ENCODE data around the gene SAMD4B.
"Not testable (repeated sequence)": the region's sequence is repeated elsewhere in the genome, so short reads cannot be mapped to it uniquely, and the experiment has no call there.

The SAMD4B gene

DNA sequence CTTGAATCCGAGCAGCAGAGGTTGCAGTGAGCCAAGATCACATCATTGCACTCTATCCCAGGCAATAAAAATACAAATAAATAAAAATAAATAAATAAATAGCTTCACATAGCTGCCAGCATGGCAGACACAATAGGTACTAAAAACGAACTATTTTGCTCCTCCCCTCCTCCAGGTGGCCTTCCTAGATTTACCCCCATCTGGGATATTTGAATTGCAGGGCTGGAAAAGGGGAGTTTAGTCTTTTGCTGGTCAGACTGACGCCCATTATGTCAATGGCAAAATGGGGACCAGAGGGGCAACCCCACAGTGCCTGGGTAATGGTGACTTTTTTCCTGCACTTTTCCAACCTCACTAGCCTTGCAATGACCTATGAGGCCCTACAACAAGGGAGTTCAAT, 5.7 kb upstream of the SAMD4B start:
- DNase-seq (ENCODE audit: low read depth), result no peak

DNA sequence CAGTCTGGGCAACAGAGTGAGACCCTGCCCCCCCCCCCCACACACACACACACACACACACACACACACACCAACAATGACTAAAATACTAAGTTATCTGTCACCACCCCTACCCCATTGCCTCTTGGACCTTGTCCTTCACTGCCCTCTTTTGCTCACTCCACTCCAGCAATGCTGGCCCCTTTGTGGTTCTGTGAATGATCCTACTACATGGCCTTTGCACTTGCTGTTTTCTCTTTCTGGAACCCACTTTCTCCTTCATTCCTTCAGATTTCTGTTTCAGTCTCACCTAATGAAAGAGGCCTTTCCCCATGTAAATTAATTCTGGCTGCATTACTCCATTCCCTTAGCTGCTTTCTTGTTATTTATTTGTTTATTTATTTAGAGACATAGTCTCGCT, 2.5 kb upstream of the SAMD4B start:
- DNase-seq (ENCODE audit: low read depth), result no peak

DNA sequence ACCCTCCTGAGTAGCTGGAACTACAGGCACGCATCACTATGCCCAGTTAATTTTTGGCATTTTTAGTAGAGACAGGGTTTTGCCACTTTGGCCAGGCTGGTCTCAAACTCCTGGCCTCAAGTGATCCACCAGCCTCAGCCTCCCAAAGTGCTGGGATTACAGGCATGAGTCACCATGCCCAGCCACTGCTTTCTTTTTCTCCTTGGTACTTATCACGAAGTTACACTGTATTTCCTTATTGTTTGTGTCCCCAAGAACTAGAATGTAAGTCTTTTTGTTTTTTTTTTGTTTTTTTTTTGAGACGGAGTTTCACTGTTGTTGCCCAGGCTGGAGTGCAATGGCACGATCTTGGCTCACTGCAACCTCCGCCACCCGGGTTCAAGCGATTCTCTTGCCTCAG, 2.1 kb upstream of the SAMD4B start:
- DNase-seq (ENCODE audit: low read depth), result not testable (repeated sequence)

DNA sequence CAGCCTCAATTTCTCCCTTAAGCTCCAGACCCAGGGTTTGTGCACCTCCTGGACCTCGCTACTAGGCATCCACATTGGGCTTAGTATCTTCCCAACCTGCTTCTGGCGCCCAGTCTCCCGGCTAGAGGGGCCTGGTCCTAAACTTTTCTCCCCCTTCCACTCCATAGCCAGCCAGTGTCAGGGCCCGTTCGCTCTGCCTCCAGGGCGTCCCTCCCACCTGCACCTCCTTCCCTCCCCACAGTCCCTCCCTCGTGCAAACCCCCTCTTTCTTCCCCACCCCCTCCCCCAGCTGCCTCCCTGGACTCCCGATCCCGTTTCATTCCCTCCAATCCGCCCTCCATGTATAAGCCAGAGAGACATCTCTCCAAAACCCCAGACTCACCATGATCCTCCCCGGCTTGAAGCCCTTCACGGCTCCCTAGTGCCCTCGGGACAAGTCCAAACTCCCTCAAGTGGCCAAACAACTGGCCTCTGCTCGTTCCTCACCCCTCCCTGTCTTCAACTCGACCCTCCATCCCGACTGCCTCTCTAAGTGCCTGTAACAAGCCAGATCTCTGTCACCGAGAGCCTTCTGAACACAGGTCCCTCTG, 997 bp upstream of the SAMD4B start:
- DNase-seq (ENCODE audit: low read depth), result no peak

DNA sequence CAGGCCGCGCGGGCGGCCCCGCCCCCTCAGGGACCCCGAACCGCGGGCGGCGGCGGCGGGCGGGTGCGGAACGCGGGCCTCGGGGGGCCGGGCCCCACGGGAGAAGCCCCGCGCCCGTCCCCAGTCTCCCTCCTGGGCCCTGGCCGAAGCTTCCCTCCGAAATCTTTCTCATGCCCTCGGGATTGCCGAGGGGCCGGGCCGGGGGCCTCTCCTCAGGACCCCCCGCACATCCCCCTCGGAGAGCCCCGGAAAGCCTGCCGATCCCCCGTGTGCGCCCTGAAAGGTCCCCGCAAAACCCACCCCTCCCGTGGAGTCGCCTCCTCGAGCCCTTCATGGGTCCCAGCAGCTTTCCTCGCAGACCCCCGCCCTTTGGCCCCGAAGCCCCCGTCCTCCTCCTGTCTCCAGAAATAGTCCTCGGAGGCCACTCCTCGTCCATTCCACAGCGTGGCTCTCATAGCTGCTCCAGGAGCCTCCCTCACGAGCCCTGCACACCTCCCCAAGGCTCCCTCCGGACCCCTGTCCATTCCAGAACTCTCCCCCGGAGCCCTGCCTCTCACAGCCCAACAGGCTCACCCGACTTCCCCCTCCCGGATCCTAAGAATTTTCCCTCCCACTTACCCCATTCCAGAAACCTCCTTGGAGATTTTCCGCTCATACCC, 555 bp downstream of the SAMD4B start:
- no peak for DNase-seq (ENCODE audit: low read depth)

DNA sequence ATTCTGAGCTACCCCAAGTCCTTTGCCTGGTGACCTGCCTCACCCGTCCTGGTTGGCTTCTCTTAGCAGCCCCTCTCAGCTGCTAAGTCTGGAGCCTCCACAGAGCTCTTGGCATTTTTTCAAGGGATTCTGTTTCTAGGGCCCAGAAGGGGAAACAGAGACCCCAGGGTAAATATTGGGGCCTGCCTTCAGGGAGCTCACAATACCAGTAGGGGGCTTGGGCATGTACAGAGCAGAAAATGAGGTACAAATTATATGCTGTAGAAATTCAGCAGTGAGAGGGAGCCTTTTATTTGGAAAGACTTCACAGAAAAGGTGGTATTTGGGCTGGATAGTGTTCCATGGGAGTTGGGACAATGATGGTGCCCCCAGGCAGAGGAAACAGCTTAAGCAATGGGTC, 3.7 kb downstream of the SAMD4B start:
- DNase-seq (ENCODE audit: low read depth), result no peak

DNA sequence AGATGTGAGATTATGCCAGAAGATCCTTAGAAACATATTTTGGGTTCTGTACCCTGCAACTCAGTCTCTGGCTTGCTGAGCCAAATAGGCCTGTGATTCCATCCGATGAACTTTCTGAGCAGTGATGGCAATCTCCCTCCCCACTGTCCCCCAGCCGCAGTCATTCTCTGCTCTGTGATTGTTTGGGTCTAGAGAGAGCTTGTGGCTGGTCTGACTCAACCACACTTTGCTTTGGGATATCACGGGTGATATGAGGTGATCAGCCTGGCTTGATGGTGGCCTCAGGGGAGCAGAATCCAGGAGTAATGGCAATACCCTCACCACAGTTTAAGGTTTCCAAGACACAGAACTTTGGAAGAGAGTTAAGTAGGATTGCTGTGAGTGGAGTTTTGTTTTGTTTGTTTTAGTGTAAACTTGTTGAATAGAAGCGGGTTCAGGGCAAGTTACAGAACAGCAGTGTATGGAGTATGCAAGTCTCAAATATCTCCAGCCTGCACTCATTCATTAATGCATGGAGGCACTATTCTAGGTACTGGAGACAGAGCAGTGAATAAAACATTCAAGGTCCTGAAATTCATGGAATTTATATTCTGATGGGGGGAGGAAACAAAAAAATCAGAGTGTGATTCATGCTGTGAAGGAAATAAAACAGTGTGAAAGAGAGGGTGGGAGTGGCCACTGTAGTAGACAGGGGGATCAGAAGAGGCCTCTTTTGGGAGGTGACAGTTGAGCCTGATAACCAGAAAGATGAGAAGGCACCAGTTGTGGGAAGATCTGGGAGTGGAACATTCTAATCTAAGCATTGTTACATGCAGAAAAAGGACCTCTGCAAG, 5.3 kb downstream of the SAMD4B start:
- DNase-seq (ENCODE audit: low read depth), result no peak

DNA sequence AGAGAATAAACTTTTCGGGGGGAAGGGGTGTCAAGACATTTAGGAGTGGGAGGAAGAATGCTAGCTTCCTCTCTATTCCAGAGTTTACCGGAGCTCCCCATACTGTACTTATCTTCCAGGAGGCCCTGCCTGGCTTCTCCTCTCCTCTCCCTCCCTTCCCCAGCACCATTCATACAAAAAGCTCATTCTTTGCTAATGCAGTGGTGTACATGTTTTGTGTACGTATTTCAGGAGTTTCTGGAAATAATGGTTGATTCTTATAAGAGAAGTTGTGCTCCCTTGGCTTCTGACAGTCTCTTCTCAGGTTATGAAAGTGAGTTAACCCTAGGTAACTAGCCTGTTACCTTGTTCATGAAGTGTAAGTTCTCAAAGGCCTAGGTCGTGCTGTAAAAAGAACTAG, 7.1 kb downstream of the SAMD4B start:
- DNase-seq (ENCODE audit: low read depth), result no peak

DNA sequence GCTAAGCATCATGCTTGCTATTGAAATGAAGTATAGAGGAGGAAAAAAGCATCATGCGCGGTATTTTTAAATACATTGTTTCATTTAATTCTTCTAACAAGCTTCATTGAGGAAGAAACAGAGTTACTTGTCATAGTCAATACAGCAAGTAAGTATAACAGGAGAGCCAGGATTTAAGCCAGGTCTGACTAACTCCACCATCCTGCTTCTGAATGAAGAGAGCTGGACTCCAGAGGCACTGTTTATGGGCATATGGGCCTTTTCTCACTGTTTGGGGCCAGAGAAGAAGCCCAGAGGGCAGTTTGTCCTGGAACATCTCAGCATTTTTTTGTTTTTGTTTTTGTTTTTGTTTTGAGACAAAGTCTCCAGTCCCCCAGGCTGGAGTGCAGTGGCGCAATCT, 7.9 kb downstream of the SAMD4B start:
- no peak for DNase-seq (ENCODE audit: low read depth)

DNA sequence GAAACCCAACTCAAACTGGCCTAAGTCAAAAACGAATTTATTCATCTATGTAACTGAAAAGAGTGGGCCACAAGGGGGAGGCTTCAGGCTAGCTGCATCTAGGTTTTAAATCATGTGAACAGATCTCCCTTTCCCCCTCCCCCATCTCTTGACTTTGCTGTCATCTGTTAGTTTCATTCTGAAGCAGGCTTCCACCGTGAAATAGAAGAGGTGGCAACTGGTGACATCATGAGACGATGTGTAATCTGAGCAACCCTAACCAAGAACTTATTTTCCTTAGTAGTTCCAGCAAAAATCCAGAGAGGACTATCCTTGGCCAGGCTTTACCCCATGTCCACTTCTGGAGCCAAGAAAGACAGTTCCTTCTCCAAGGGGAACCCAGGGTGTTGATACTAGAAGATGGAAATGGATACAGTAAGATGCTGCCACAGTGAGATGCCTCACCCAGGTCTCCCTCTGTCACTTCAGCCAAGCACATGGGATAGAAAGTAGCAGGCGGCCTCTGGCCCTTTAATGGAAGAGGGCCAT, 9.4 kb downstream of the SAMD4B start:
- DNase-seq (ENCODE audit: low read depth), result no peak

DNA sequence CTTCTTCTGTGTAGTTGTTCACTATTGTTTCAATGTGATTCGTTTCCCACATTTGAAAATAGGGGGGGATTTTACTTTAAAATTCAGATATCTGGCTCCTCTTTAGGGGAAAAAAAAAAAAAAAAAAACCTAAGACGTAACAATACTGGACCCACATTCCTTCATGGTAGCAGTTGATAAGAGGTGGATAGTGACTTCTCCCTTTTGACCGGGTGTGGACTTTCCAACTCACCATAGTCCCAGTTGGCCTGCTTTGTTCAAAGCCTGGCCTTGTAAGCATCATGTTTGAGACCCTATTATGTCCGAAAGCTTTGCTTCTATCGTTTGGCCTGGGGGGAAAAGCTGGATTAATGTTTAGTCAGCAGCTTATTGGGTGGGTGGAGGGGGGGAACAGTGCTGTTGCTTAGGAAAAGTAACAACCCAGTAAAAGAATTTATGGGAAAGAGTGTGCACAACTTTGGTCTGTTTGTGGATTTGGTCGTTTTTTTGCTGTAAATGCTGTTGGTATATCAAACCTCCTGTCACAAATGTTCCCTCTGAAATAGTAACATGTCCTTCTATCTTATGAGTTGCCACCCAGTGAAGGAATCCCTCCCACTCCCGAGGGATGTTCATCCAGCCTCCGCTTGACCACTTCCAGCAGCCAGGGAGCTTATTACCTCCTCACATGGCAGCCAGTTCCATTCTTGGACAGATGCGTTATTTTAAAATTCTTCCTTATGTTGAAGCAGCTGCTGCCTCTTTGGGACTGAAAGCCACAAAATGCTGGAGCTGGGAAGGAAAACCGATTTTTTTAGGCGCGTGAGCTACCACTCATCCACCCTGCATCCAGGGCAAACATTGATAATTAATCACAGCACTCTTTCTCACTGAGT, 10.4 kb downstream of the SAMD4B start:
- no peak for DNase-seq (ENCODE audit: low read depth)

DNA sequence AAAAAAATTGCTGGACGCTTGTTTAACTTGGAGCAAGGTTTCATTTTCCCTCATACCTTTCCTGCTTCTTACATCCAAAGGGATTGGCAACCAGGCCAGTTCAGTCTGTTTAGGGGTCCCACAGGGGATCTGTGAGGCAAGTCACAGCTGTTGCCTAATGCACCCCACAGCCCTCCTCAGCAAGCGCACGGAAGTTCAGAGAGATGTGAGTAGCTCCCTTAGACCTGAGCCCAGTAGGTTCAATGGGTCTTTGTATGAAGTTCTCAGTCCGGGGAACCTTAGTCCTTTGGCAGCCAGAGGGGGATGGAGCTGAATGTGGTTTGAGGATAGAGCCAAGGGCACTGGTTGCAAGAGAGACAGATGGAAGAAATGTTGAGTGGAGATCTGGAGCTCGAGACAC, 13.0 kb downstream of the SAMD4B start:
- DNase-seq (ENCODE audit: low read depth), result no peak

DNA sequence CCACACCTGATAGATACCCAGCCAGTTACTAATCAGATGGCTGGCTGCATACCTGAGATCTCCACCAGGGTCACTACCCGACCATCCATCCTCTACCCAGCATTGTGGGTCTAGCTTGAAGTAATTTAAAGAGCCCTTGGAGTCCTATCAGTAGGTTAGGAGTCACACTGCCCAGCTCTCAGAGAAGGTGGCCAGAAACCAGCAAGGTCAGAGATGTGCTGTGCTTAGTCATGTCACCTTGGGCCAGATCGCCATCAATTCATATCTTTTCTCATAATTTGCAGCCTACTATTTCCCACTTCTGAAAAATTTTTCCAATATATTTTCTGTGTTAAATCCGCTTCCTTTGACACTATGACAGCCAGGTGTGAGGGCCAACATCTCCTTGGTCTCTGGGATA, 13.9 kb downstream of the SAMD4B start:
- no peak for DNase-seq (ENCODE audit: low read depth)

DNA sequence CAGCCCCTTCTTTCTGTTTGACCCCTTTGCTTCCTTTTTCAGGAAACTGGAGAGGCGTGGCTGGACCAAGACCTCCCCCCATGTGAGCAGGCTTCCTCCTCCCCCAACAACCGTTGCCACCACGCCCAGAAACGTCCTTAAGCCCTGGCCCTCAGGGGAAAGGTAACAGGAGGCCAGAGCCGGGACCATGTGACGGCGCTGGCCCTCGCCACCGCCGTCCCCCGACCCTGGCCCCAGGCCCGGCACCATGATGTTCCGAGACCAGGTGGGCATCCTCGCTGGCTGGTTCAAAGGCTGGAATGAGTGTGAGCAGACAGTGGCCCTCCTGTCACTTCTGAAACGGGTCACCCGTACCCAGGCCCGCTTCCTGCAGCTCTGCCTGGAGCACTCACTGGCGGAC, 14.4 kb downstream of the SAMD4B start:
- DNase-seq (ENCODE audit: low read depth), result no peak

DNA sequence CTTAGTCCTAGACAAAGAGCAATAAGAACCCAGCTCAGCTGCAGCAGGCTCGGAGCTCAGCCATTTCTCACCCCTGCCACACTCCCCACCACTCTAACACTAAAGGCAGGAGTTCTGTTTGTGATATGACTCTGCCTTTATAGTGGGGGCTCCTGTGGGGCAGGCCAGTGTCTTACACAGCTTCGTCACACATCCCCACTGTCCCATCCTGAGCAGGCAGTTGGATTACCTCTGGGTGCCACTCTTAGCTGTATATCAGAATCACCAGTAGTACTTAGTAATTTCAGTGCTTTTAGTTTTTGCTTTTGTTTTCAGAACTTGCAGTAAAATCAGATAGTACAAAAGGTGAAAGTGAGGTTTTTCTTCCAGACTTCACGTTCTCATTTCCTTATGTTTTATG, 16.8 kb downstream of the SAMD4B start:
- no peak for DNase-seq (ENCODE audit: low read depth)

DNA sequence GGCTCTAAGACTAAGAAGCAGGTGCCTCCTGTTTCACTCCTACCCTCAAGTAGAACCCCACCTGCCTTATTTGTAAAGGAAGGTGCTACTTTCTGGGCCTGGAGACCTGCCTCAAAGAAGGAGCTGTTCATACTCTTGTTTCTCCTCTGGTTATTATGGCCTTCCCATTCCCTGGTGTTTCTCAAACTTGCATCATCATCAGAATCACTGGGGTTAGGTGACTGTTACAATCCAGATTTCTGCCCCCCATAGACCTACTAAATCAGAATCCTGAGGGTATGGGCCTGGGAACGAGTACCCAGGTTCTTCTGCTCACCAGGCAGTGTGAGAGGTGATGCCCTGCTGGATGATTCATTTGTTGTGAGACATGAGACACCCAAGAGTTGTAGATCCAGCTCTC, 18.4 kb downstream of the SAMD4B start:
- no peak for DNase-seq (ENCODE audit: low read depth)

DNA sequence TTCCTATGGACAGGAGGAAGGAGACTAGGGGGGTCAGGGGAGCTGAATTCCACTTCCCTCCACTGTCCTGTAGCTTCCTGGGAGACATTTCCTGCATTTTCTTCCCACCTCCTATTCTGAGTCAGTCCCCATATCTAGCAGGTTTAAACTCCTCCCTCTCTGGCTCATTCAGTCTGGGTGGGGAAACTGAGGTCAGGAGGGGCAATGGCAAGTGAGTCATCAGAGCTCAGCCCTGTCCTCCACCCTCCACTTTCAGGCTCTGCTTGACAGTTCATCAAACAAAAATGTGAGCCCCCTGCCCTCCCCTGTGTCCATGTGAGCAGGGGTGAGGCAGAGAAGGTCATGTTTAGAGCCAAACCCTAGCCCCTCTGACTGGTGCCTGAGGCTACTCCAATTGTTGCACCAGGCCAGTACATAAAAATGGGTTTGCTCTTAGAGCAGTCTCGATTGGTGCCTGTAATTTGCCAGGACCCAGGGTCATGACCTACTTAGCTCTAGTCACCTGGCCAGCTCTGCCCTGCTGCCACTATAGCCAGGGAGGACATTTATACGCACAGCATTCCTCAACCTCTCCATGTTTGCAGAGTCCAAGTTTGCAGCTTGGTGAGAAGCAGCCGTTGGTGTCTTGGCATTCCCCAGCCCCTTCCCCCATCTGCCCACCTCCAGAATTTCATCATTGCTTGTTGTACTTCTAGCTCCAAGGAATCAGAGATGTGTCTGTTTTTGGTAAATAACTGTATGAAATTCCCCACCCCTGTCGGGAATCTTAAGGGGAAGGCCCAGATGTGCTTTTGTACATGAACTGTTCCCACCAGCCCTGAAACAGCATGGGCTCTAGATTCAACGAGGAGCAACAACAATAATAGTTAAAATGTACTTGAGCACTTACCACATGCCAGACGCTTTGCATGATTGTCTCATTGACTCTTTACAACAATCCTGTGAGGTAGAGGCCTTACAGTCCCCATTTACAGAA, 20.7 kb downstream of the SAMD4B start:
- DNase-seq (ENCODE audit: low read depth), result no peak

DNA sequence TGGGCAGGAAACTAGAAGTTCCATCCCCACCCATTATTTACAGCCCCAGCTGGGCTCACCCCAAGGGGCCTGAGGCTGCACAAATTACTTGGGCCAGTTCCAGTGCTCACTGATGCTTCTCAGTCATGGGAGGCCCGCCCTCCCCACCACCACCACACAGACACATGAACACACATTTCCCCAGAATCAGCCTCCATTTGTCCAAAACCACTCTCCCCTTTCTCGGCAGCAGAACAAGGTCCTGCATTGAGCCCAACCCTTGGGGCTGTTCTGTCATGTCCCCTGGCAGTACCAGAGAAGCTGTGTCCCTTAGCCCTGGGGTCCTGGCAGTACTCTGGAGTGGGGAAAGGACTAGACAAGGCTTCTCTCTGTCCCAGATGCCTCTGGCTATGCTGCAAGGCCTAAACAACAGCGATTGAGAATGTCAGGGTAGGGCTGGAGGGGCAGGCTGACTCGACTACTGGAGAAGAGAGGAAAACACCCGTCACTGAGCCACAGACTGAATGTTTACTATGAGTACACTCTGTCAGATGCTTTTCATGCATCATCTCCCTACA, 21.8 kb downstream of the SAMD4B start:
- DNase-seq (ENCODE audit: low read depth), result no peak

DNA sequence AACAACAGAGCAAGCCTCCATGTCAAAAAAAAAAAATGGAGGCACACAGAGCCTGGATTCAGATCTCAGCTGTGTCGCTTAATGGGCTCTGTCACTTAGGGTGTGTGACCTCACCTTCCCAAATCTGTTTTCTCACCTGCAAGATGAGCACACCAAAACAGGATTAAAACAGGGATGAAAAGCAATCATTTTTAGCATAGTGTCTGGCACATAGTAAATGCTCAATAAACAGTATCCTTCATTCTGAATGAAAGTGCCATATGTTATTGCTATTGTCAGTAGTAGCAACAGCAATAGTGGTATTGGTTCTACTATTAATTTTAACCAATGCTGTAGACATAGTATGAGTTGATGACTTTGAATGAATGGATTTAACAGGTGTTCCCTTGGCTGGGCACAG, 23.3 kb downstream of the SAMD4B start:
- DNase-seq (ENCODE audit: low read depth), result no peak

DNA sequence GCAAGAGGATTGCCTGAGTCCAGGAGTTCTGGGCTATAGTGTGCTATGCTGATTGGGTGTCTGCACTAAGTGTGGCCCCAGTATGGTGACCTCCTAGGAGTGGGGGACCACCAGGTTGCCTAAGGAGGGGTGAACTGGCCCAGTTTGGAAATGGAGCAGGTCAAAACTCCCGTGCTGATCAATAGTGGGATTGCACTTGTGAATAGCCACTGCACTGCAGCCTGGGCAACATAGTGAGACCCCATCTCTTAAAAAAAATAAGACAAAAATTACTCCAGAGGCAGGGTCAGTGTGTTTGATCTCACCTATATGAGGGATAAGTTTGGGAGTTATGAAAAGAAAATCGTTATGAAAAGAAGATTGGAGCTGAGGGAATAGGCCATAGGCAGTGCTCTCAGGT, 27.0 kb downstream of the SAMD4B start:
- DNase-seq (ENCODE audit: low read depth), result no peak

DNA sequence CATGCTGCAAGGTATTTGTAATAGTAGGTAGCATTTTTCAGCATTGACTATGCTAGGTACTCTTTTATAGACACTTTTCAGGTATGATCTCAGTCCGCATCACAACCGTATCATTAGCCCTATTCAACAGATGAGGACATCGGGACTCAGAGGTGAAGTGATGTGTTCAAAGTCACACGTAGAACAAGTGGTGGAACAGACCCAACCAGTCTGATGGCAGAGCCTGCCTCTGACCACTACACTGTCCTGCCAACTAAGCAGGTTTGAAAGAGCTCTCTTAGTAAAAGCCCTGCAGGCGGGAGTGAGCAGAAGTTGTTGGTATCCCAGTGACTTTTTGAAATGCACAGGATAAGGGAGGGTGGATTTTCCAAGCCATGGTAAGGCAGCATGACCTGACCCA, 28.5 kb downstream of the SAMD4B start:
- no peak for DNase-seq (ENCODE audit: low read depth)

All from activated T-helper 1 cell treated with Interleukin-2 at 50 U/mL for 16 hours (primary cell).